A673 (cell line): ENCODE results near the gene PLPP2.

Source experiments
- CTCF ChIP-seq: fragments of 300-800, 200-600 bp; sonication (generic); conservative IDR thresholded peaks from 2 replicates; pipeline ENCODE4 v1.5.1; 2017; ENCODE audit warnings: low read depth, mild to moderate bottlenecking, antibody characterized with exemption, low read length, moderate library complexity, mixed read lengths
- EZH2 ChIP-seq: fragments of 200-600 bp; sonication (generic); IDR thresholded peaks from 2 replicates; pipeline ENCODE4 v1.6.1; 2017; ENCODE audit warnings: borderline replicate concordance, low read depth, mild to moderate bottlenecking, mixed read lengths, antibody characterized with exemption, low read length; ENCODE audit not compliant: poor library complexity, severe bottlenecking

DNA sequence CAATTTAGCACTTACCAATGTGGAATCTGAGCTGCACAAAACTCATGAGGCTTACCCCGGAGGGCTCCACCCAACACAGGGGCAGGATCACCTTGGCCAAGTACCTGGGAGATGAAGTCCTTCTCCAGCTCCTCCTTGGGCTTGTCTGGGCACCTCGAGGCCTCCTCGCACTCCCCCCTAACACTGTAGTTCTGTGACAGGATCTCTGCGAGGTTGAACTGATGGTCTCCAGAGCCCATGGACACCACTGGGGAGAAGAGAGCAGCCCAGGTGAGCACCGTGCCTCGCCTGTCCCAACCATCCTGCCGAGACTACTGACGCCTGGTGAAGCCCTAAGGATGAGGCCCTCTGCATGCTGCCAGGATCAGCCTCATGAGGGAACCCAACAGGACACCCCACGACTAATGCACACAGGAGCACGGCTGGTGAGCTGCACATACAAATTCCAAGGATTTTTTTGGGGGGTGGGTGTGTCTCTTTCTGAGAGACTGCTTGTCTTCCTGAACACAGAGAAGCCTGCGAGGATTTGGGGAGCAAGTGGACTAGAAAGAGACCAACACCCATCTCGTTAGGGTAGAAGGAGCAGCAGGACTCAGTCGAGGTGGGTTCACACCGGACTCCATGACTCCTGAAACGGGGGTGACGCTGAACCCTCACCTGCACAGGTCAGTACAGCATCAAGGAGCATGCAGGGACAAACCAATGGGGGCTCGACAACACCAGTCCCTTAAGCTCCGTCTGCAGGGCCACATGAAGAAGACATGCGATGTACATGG, 43.3 kb upstream of the PLPP2 start:
- no peak for TF ChIP-seq CTCF
- no peak for TF ChIP-seq EZH2
